Neural progenitor cell (in vitro differentiated cells): ENCODE data around the gene NIPSNAP3A. TPM values are rescaled to one million over a fixed set of nuclear protein-coding genes. Genes with fewer than 3 reads are reported as not detected.

Source experiments
- DNase-seq: peaks from one replicate; pipeline ENCODE4 v3.0.0-alpha.2; 2016; ENCODE audit warnings: low spot score
- H2AFZ ChIP-seq: fragments of 200-600 bp; sonication (generic); replicated peaks from 2 replicates; pipeline ENCODE4 v1.6.1; 2016; ENCODE audit warnings: antibody characterized with exemption
- H3F3A ChIP-seq: fragments of 200-600 bp; sonication (generic); 2 replicates; pipeline ENCODE4 v1.6.1; 2016; ENCODE audit warnings: antibody characterized with exemption, low read depth
- H3K27ac ChIP-seq: fragments of 200-600 bp; sonication (generic); 2 replicates; pipeline ENCODE4 v1.5.1; 2016; ENCODE audit warnings: mild to moderate bottlenecking
- H3K27me3 ChIP-seq: fragments of 200-600 bp; sonication (generic); 2 replicates; pipeline ENCODE4 v1.6.1; 2016; ENCODE audit warnings: mild to moderate bottlenecking, moderate library complexity
- H3K36me3 ChIP-seq: fragments of 200-600 bp; sonication (generic); 2 replicates; pipeline ENCODE4 v1.5.1; 2016
- H3K4me1 ChIP-seq: fragments of 200-600 bp; sonication (generic); 2 replicates; pipeline ENCODE4 v1.6.1; 2016; ENCODE audit warnings: mixed run types
- H3K4me2 ChIP-seq: fragments of 200-600 bp; sonication (generic); 2 replicates; pipeline ENCODE4 v1.6.1; 2016
- H3K4me3 ChIP-seq: fragments of 200-600 bp; sonication (generic); 2 replicates; pipeline ENCODE4 v1.5.1; 2016
- H3K79me2 ChIP-seq: fragments of 200-600 bp; sonication (generic); 2 replicates; pipeline ENCODE4 v1.6.1; 2016; ENCODE audit warnings: low read depth
- H3K9ac ChIP-seq: fragments of 200-600 bp; sonication (generic); 2 replicates; pipeline ENCODE4 v1.6.1; 2016
- H3K9me3 ChIP-seq: fragments of 200-600 bp; sonication (generic); 2 replicates; pipeline ENCODE4 v1.5.1; 2016; ENCODE audit warnings: low read depth
- H4K20me1 ChIP-seq: fragments of 200-600 bp; sonication (generic); 2 replicates; pipeline ENCODE4 v1.6.1; 2016; ENCODE audit warnings: low read depth
- H3K27ac Mint-ChIP-seq: 3 replicates; pipeline ENCODE4 v1.8.0; 2021; ENCODE audit warnings: mixed read lengths
- H3K27me3 Mint-ChIP-seq: 2 replicates; pipeline ENCODE4 v1.8.0; 2022; ENCODE audit warnings: low read depth, mild to moderate bottlenecking, inconsistent platforms, moderate library complexity, mixed read lengths; ENCODE audit not compliant: insufficient read depth
- H3K36me3 Mint-ChIP-seq: 3 replicates; pipeline ENCODE4 v1.8.0; 2021; ENCODE audit warnings: mixed read lengths
- H3K4me1 Mint-ChIP-seq: 3 replicates; pipeline ENCODE4 v1.8.0; 2021; ENCODE audit warnings: mixed read lengths
- H3K4me3 Mint-ChIP-seq: 3 replicates; pipeline ENCODE4 v1.8.0; 2021; ENCODE audit warnings: mild to moderate bottlenecking, moderate library complexity, mixed read lengths
- H3K9me3 Mint-ChIP-seq: 3 replicates; pipeline ENCODE4 v1.8.0; 2020; ENCODE audit warnings: mixed read lengths
- CTCF ChIP-seq: fragments of 200-600 bp; sonication (generic); IDR thresholded peaks from 2 replicates; pipeline ENCODE4 v1.5.1; 2017; ENCODE audit warnings: antibody characterized with exemption, mild to moderate bottlenecking
- EZH2 ChIP-seq: fragments of 200-600 bp; sonication (generic); IDR thresholded peaks from 2 replicates; pipeline ENCODE4 v1.6.1; 2017; ENCODE audit warnings: antibody characterized with exemption, mild to moderate bottlenecking, moderate library complexity
- EZH2phosphoT487 ChIP-seq: fragments of 200-600 bp; sonication (generic); IDR thresholded peaks from 2 replicates; pipeline ENCODE4 v1.6.1; 2017; ENCODE audit warnings: antibody characterized with exemption
- total RNA-seq: library from RNA; depleted of rRNA; stranded (reverse); fragments of >200 nt; gene quantifications from 2 replicates; pipeline ENCODE4 v1.2.3, GENCODE V29; 2015; ENCODE audit warnings: low replicate concordance

The NIPSNAP3A gene
- total RNA-seq, 1 donor from 2014 or later: 55.3 TPM

GRCh38 chr9:104775976-104776375, 28.5 kb downstream of the NIPSNAP3A start:
- peaks cover under 1% of the 10 kb centered on the region for H3K36me3 ChIP-seq
- no peaks in the 10 kb centered on the region for H3K4me1 Mint-ChIP-seq
- no peak overlapping the region for H3K4me3 Mint-ChIP-seq
- H3K27me3 ChIP-seq: no peaks in the 10 kb centered on the region
- H3K27ac Mint-ChIP-seq: no peak overlapping the region
- H3K4me3 ChIP-seq: no peak overlapping the region
- H3K27ac ChIP-seq: no peak overlapping the region
- H3F3A ChIP-seq: no peaks in the 10 kb centered on the region
- no peaks in the 10 kb centered on the region for H3K9me3 ChIP-seq
- H3K9ac ChIP-seq: no peak overlapping the region
- no peak overlapping the region for H3K4me2 ChIP-seq
- H4K20me1 ChIP-seq: no peaks in the 10 kb centered on the region
- no peak for DNase-seq
- H2AFZ ChIP-seq: no peak overlapping the region
- H3K27me3 Mint-ChIP-seq: no peaks in the 10 kb centered on the region
- H3K79me2 ChIP-seq: no peaks in the 10 kb centered on the region
- no peaks in the 10 kb centered on the region for H3K4me1 ChIP-seq
- TF ChIP-seq EZH2: no peak
- no peak for TF ChIP-seq CTCF
- no peak for TF ChIP-seq EZH2phosphoT487
- no peaks in the 10 kb centered on the region for H3K9me3 Mint-ChIP-seq
- H3K36me3 Mint-ChIP-seq: no peaks in the 10 kb centered on the region

DNA sequence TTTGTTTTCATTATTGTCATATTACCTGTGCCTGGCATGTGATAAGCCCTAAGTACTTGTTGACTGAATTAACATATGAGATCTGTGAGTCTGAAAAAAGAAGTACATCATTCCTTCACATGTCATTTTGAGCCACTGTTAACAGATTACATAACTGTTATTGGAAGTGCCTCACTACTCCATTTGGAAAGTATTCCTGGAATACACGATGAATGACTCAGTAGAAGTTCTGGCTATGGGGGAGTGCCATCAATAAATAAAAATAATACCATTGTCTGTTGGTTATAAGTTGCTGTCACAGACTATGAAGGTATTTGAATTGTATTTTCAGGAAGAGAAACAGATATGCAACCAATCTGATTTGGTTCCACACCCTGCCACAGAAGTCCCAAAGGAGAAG, 29.3 kb downstream of the NIPSNAP3A start:
- Histone ChIP-seq H3K27me3 (no peaks in the 10 kb centered on the region), H3K9me3 (no peaks in the 10 kb centered on the region), H3K4me3 (no peak overlapping the region), H3K36me3 (peaks cover 6% of the 10 kb centered on the region), H3K79me2 (no peaks in the 10 kb centered on the region), H4K20me1 (no peaks in the 10 kb centered on the region), H3K27ac (no peak overlapping the region), H2AFZ (no peak overlapping the region), H3K9ac (no peak overlapping the region), H3K4me1 (no peaks in the 10 kb centered on the region), H3F3A (no peaks in the 10 kb centered on the region), H3K4me2 (no peak overlapping the region)
- no peak for TF ChIP-seq EZH2
- no peak for TF ChIP-seq CTCF
- no peak for TF ChIP-seq EZH2phosphoT487
- no peak for DNase-seq
- Mint-ChIP-seq H3K4me3 (no peak overlapping the region), H3K27me3 (no peaks in the 10 kb centered on the region), H3K36me3 (no peaks in the 10 kb centered on the region), H3K27ac (no peak overlapping the region), H3K9me3 (no peaks in the 10 kb centered on the region), H3K4me1 (no peaks in the 10 kb centered on the region)

DNA sequence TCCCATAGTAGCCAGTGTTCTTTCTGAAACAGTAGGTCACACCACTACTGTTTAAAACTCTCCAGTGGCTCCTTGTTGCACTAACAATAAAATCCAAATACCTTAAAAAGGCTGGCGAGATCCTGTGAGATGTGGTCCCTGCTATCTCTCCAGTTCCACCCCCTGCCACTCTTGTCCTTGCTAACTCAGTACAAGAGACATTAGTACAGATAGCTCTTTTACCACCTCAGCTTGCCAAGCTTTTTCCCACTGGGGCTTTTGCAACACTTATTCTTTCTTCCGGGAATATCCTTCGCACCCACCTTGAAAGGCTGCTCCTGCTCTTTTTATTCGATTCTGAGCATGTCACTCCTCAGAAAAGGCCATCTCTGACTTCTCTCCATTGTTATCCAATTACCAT, 31.3 kb downstream of the NIPSNAP3A start:
- Histone ChIP-seq H3K9ac (no peak overlapping the region), H3K4me3 (no peak overlapping the region), H3K79me2 (no peaks in the 10 kb centered on the region), H3K27ac (no peak overlapping the region), H3K4me1 (no peaks in the 10 kb centered on the region), H3K27me3 (no peaks in the 10 kb centered on the region), H4K20me1 (no peaks in the 10 kb centered on the region), H2AFZ (no peak overlapping the region), H3K4me2 (no peak overlapping the region), H3K9me3 (no peaks in the 10 kb centered on the region), H3F3A (no peaks in the 10 kb centered on the region), H3K36me3 (peaks cover 6% of the 10 kb centered on the region)
- TF ChIP-seq EZH2phosphoT487 (no peak), EZH2 (no peak), CTCF (no peak)
- H3K9me3 Mint-ChIP-seq: no peaks in the 10 kb centered on the region
- no peak for DNase-seq
- H3K4me3 Mint-ChIP-seq: no peak overlapping the region
- no peak overlapping the region for H3K27ac Mint-ChIP-seq
- H3K4me1 Mint-ChIP-seq: no peaks in the 10 kb centered on the region
- no peaks in the 10 kb centered on the region for H3K27me3 Mint-ChIP-seq
- H3K36me3 Mint-ChIP-seq: peaks cover 1% of the 10 kb centered on the region

GRCh38 chr9:104779334-104779733, 31.9 kb downstream of the NIPSNAP3A start:
- Histone ChIP-seq H3K4me1 (no peaks in the 10 kb centered on the region), H3K9me3 (no peaks in the 10 kb centered on the region), H2AFZ (no peak overlapping the region), H3K27ac (no peak overlapping the region), H3K79me2 (no peaks in the 10 kb centered on the region), H3K4me2 (no peak overlapping the region), H3K9ac (no peak overlapping the region), H3K36me3 (peaks cover 6% of the 10 kb centered on the region), H3K4me3 (no peak overlapping the region), H3K27me3 (no peaks in the 10 kb centered on the region), H3F3A (no peaks in the 10 kb centered on the region), H4K20me1 (no peaks in the 10 kb centered on the region)
- DNase-seq: no peak
- Mint-ChIP-seq H3K4me1 (no peaks in the 10 kb centered on the region), H3K4me3 (no peak overlapping the region), H3K27ac (no peak overlapping the region), H3K27me3 (no peaks in the 10 kb centered on the region), H3K36me3 (peaks cover 6% of the 10 kb centered on the region), H3K9me3 (no peaks in the 10 kb centered on the region)
- TF ChIP-seq EZH2phosphoT487: no peak
